ENCODE measurements around the gene DOCK2. TPM values are rescaled to one million over a fixed set of nuclear protein-coding genes. Genes with fewer than 3 reads are reported as not detected.

Gene DOCK2
- polyA plus RNA-seq, 1 of the 3 experiments (the other 2 are of a cell fraction) = 3.8 TPM

DNA sequence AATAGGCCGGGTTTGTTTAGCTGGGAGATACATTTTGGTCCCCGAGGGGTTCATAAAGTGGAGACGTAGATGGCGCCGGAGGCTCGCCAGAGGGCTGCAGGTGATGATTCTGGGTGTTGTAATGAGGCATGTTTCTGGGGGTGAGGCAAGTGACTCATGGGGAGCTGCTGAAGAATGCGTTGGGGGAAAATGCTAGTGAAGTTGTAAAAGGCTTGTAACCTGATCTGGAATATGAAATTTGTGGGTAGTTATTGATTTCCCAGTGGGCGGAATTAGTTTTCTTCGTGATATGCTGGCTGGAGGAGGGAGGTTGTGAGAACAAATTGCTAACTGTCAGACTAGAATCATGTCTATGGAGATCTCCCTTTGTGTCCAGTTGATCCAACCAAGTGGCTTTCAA, 158.3 kb downstream of the DOCK2 start:
- no peaks in the 10 kb centered on the region for H4K20me1 ChIP-seq (ENCODE audit: insufficient read depth)
- TF ChIP-seq MAX (IDR thresholded peaks at IDR 0.05; ENCODE audit: low read depth) = no peak
- 0 out of 2 replicates have a peak, but pooled peaks have one; percentile 27 for TF ChIP-seq RAD21 (IDR thresholded peaks at IDR 0.05; ENCODE audit: low read length)
- no peaks in the 10 kb centered on the region for H3K9me2 ChIP-seq
- no peak overlapping the region for H3K9ac ChIP-seq
- no peaks in the 10 kb centered on the region for H3K79me2 ChIP-seq (ENCODE audit: insufficient read depth)
- no peaks in the 10 kb centered on the region for H3K36me3 ChIP-seq (replicated peaks in 1 of 2; ENCODE audit: control insufficient read depth in 1 of 2, insufficient read depth in 2 of 2, low read length in 1 of 2)
- ChIA-PET POLR2A (no interaction called here), CTCF (interaction anchor here (0.9 to 7.2 kb wide), 2 partner anchors 93 to 185 kb away, joined by 3 to 37 read pairs; partner anchors contain the start of gene INSYN2B)
- H3K4me2 ChIP-seq = no peak overlapping the region
- no peak overlapping the region for H3K4me3 ChIP-seq (ENCODE audit: low read depth in 2 of 2, low read length in 1 of 2)
- no peak overlapping the region for H3K27ac ChIP-seq (ENCODE audit: low read depth in 2 of 2, low read length in 1 of 2)
- no peaks in the 10 kb centered on the region for H3K27me3 ChIP-seq (ENCODE audit: insufficient read depth)
- DNase-seq = no peak
- H2AFZ ChIP-seq (ENCODE audit: low read depth) = no peak overlapping the region
- WGBS (ENCODE audit: low lambda C conversion rate) = 92% methylated on average over 9 of the region's 9 CpGs
- H3K9me3 ChIP-seq = no peaks in the 10 kb centered on the region
- H3F3A ChIP-seq (replicated peaks; ENCODE audit: insufficient read depth) = no peaks in the 10 kb centered on the region
- H3K4me1 ChIP-seq (ENCODE audit: control insufficient read depth in 1 of 2, insufficient read depth in 2 of 2, low read depth in 1 of 2, low read length in 1 of 2) = peaks cover 0 to 6% of the 10 kb centered on the region in 2 experiments; a peak in 1 of 4 replicates

- Histone ChIP-seq H3K4me2 (no peak overlapping the region), H3K27ac (ENCODE audit: low read depth in 2 of 2, low read length in 1 of 2) (no peak overlapping the region), H3K36me3 (replicated peaks in 1 of 2; ENCODE audit: control insufficient read depth in 1 of 2, insufficient read depth in 2 of 2, low read length in 1 of 2) (no peaks in the 10 kb centered on the region), H3K27me3 (ENCODE audit: insufficient read depth) (no peaks in the 10 kb centered on the region), H3K9ac (no peak overlapping the region), H3K4me1 (ENCODE audit: control insufficient read depth in 1 of 2, insufficient read depth in 2 of 2, low read depth in 1 of 2, low read length in 1 of 2) (peaks cover 0 to 8% of the 10 kb centered on the region in 2 experiments; a peak in 1 of 4 replicates), H4K20me1 (ENCODE audit: insufficient read depth) (no peaks in the 10 kb centered on the region), H3F3A (replicated peaks; ENCODE audit: insufficient read depth) (peaks cover 7% of the 10 kb centered on the region), H3K4me3 (ENCODE audit: low read depth in 2 of 2, low read length in 1 of 2) (no peak overlapping the region), H3K9me2 (no peaks in the 10 kb centered on the region), H3K9me3 (no peaks in the 10 kb centered on the region), H3K79me2 (ENCODE audit: insufficient read depth) (no peaks in the 10 kb centered on the region), H2AFZ (ENCODE audit: low read depth) (no peak overlapping the region)
- no peak for DNase-seq
- WGBS (ENCODE audit: low lambda C conversion rate) = 90% methylated on average over 2 of the region's 2 CpGs
- CTCF ChIA-PET = interaction anchor here (7.2 kb wide), 1 partner anchor 184 kb away, joined by 37 read pairs; the partner anchor contains the start of gene INSYN2B
- POLR2A ChIA-PET = no interaction called here
- TF ChIP-seq TAF1 (IDR thresholded peaks at IDR 0.05; ENCODE audit: borderline replicate concordance, low read depth, low read length) (no peak), EZH2phosphoT487 (IDR thresholded peaks at IDR 0.05; ENCODE audit: borderline replicate concordance, low read depth) (no peak), NFIC (IDR thresholded peaks at IDR 0.05; ENCODE audit: borderline replicate concordance) (no peak), TCF12 (IDR thresholded peaks at IDR 0.05) (no peak)
- TF ChIP-seq, protein P1, sequence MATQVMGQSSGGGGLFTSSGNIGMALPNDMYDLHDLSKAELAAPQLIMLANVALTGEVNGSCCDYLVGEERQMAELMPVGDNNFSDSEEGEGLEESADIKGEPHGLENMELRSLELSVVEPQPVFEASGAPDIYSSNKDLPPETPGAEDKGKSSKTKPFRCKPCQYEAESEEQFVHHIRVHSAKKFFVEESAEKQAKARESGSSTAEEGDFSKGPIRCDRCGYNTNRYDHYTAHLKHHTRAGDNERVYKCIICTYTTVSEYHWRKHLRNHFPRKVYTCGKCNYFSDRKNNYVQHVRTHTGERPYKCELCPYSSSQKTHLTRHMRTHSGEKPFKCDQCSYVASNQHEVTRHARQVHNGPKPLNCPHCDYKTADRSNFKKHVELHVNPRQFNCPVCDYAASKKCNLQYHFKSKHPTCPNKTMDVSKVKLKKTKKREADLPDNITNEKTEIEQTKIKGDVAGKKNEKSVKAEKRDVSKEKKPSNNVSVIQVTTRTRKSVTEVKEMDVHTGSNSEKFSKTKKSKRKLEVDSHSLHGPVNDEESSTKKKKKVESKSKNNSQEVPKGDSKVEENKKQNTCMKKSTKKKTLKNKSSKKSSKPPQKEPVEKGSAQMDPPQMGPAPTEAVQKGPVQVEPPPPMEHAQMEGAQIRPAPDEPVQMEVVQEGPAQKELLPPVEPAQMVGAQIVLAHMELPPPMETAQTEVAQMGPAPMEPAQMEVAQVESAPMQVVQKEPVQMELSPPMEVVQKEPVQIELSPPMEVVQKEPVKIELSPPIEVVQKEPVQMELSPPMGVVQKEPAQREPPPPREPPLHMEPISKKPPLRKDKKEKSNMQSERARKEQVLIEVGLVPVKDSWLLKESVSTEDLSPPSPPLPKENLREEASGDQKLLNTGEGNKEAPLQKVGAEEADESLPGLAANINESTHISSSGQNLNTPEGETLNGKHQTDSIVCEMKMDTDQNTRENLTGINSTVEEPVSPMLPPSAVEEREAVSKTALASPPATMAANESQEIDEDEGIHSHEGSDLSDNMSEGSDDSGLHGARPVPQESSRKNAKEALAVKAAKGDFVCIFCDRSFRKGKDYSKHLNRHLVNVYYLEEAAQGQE (IDR thresholded peaks at IDR 0.05; ENCODE audit: low read depth, low read length) = no peak
These were observed 159.7 kb downstream of the DOCK2 start for GRCh38 chr5:169796731-169797130.

GRCh38 chr5:169797577-169797976, 160.5 kb downstream of the DOCK2 start:
- Histone ChIP-seq H3K4me3 (ENCODE audit: low read depth in 2 of 2, low read length in 1 of 2) (no peak overlapping the region), H2AFZ (ENCODE audit: low read depth) (no peak overlapping the region), H3K9me2 (no peaks in the 10 kb centered on the region), H3K36me3 (replicated peaks in 1 of 2; ENCODE audit: control insufficient read depth in 1 of 2, insufficient read depth in 2 of 2, low read length in 1 of 2) (no peaks in the 10 kb centered on the region), H3K79me2 (ENCODE audit: insufficient read depth) (no peaks in the 10 kb centered on the region), H3K4me1 (ENCODE audit: control insufficient read depth in 1 of 2, insufficient read depth in 2 of 2, low read depth in 1 of 2, low read length in 1 of 2) (peaks cover 0 to 6% of the 10 kb centered on the region in 2 experiments; a peak in 1 of 4 replicates), H3K27me3 (ENCODE audit: insufficient read depth) (no peaks in the 10 kb centered on the region), H3K9ac (no peak overlapping the region), H3K4me2 (no peak overlapping the region), H4K20me1 (ENCODE audit: insufficient read depth) (no peaks in the 10 kb centered on the region), H3K9me3 (no peaks in the 10 kb centered on the region), H3K27ac (ENCODE audit: low read depth in 2 of 2, low read length in 1 of 2) (no peak overlapping the region), H3F3A (replicated peaks; ENCODE audit: insufficient read depth) (peaks cover 16% of the 10 kb centered on the region)
- CTCF ChIA-PET = interaction anchor here (7.2 kb wide), 1 partner anchor 183 kb away, joined by 37 read pairs; the partner anchor contains the start of gene INSYN2B
- WGBS (ENCODE audit: low lambda C conversion rate) = 92% methylated on average over 2 of the region's 2 CpGs
- POLR2A ChIA-PET = no interaction called here
- no peak for DNase-seq
- TF ChIP-seq, protein P1 (IDR thresholded peaks at IDR 0.05; ENCODE audit: low read depth, low read length) = no peak
- TF ChIP-seq SMC3 (IDR thresholded peaks at IDR 0.05; ENCODE audit: low read depth, low read length) (no peak), RXRA (IDR thresholded peaks at IDR 0.05; ENCODE audit: borderline replicate concordance, low read depth) (no peak), YY1 (IDR thresholded peaks at IDR 0.05; ENCODE audit: low read depth) (no peak), GABPA (IDR thresholded peaks at IDR 0.05; ENCODE audit: low read depth) (no peak), EZH2phosphoT487 (IDR thresholded peaks at IDR 0.05; ENCODE audit: borderline replicate concordance, low read depth) (no peak), NRF1 (IDR thresholded peaks at IDR 0.05; ENCODE audit: low read depth, low read length) (no peak), NFIC (IDR thresholded peaks at IDR 0.05; ENCODE audit: borderline replicate concordance) (no peak)
- TF ChIP-seq, protein P2, sequence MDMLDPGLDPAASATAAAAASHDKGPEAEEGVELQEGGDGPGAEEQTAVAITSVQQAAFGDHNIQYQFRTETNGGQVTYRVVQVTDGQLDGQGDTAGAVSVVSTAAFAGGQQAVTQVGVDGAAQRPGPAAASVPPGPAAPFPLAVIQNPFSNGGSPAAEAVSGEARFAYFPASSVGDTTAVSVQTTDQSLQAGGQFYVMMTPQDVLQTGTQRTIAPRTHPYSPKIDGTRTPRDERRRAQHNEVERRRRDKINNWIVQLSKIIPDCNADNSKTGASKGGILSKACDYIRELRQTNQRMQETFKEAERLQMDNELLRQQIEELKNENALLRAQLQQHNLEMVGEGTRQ (IDR thresholded peaks at IDR 0.05; ENCODE audit: borderline replicate concordance, low read depth, low read length) = no peak

Measured in SK-N-SH (cell line).